HepG2 (cell line): ENCODE data around the gene TSSK3. TPM values are rescaled to one million over a fixed set of nuclear protein-coding genes. Genes with fewer than 3 reads are reported as not detected.
A peak's percentile ranks its signal among the peaks of the same experiment; 100 is the strongest.

ENCODE experiments used
- ATAC-seq: fragments of 200-7000 bp; cut with Tn5 transposase; 3 replicates; pipeline ENCODE4 v1.9.1; 2020; ENCODE audit warnings: mild to moderate bottlenecking, moderate library complexity
- BruUV-seq: library from RNA; stranded (reverse); fragments of 400-500 nt; replicated peaks from 2 replicates; lab custom pipeline; 2021; lab: Mats Ljungman, UMichigan
- CTCF ChIA-PET: fragments of 300-600 bp; formaldehyde crosslinking; extraction: SDS; loops from one replicate; lab custom pipeline; 2021; ENCODE audit warnings: low total read pairs, inconsistent platforms, low intra/inter-chr PET ratio; lab: Yijun Ruan, JAX
- POLR2A ChIA-PET: fragments of 350-600 bp; sonication (Branson Sonifier 250); formaldehyde crosslinking; loops from one replicate; lab custom pipeline; 2020; ENCODE audit warnings: antibody characterized with exemption, inconsistent platforms; lab: Yijun Ruan, JAX
- DNase-seq: peaks from one replicate; pipeline ENCODE4 v3.0.0-alpha.2; 2015; ENCODE audit warnings: low spot score
- FAIRE-seq: peaks from 3 replicates; lab custom pipeline; 2011; peaks lifted over from hg19 to GRCh38; lab: Jason Lieb, UNC
- H2AFZ ChIP-seq: one replicate; pipeline ENCODE4 v1.6.1; 2011; ENCODE audit warnings: low read length, inconsistent platforms
- H3K27ac ChIP-seq: fragments of 300-600 bp; 3 replicates; pipeline ENCODE4 v1.8.0; 2011; ENCODE audit warnings: mixed run types, mild to moderate bottlenecking, mixed read lengths, low read length, inconsistent platforms; ENCODE audit not compliant: insufficient read depth; ENCODE audit errors: extremely low read length
- H3K27me3 ChIP-seq, 2 experiments: fragments of 200-600 bp in 1 of 2; 2 replicates in 1 of 2; 3 replicates in 1 of 2; pipeline versions ENCODE4 v1.6.0 to v1.8.0; 2011; ENCODE audit warnings: low read length in 2 of 2, mild to moderate bottlenecking in 2 of 2, moderate library complexity in 2 of 2, inconsistent platforms in 1 of 2; ENCODE audit not compliant: insufficient read depth in 2 of 2, control insufficient read depth in 1 of 2
- H3K36me3 ChIP-seq, 2 experiments: fragments of 200-600 bp in 1 of 2; replicated peaks in 1 of 2; 2 replicates in 1 of 2; 3 replicates in 1 of 2; pipeline versions ENCODE4 v1.5.1 to v1.8.0; 2011; ENCODE audit warnings: low read length in 2 of 2, inconsistent platforms in 1 of 2; ENCODE audit not compliant: insufficient read depth in 2 of 2, control insufficient read depth in 1 of 2
- H3K4me1 ChIP-seq: 2 replicates; pipeline ENCODE4 v1.5.1; 2012; ENCODE audit warnings: low read length, inconsistent platforms; ENCODE audit not compliant: insufficient read depth
- H3K4me2 ChIP-seq: 2 replicates; pipeline ENCODE4 v1.6.0; 2011; ENCODE audit warnings: low read depth, low read length, inconsistent platforms
- H3K4me3 ChIP-seq, 3 experiments: fragments of 200-600 bp in 1 of 3; sonication (generic), shearing (Covaris generic) in 1 of 3; replicated peaks in 1 of 3; 2 replicates each; pipeline ENCODE4 v1.5.1; 2011 to 2016; ENCODE audit warnings: low read length in 3 of 3, inconsistent platforms in 2 of 3, low read depth in 2 of 3, mild to moderate bottlenecking in 2 of 3, control low read depth in 1 of 3, mixed read lengths in 1 of 3; ENCODE audit not compliant: insufficient read depth in 1 of 3
- H3K79me2 ChIP-seq: one replicate; pipeline ENCODE4 v1.6.1; 2011; ENCODE audit warnings: low read length, inconsistent platforms; ENCODE audit not compliant: insufficient read depth
- H3K9ac ChIP-seq: 2 replicates; pipeline ENCODE4 v1.6.0; 2011; ENCODE audit warnings: mild to moderate bottlenecking, low read depth, low read length, inconsistent platforms; ENCODE audit not compliant: insufficient read depth
- H3K9me3 ChIP-seq: 2 replicates; pipeline ENCODE4 v1.5.1; 2012; ENCODE audit warnings: mild to moderate bottlenecking, low read length
- H4K20me1 ChIP-seq: 2 replicates; pipeline ENCODE4 v1.6.0; 2011; ENCODE audit warnings: inconsistent platforms, mild to moderate bottlenecking, low read length, moderate library complexity; ENCODE audit not compliant: insufficient read depth
- ARNTL ChIP-seq: sonication (generic); formaldehyde crosslinking; IDR thresholded peaks from 2 replicates; pipeline ENCODE4 v1.4.0; 2020; ENCODE audit warnings: mild to moderate bottlenecking, missing genetic modification reagents
- KIAA2018 ChIP-seq: sonication (generic); formaldehyde crosslinking; IDR thresholded peaks from 2 replicates; pipeline ENCODE4 v1.5.0; 2020; ENCODE audit warnings: mild to moderate bottlenecking, missing genetic modification reagents, borderline replicate concordance
- MYC ChIP-seq: sonication (generic); formaldehyde crosslinking; IDR thresholded peaks from 2 replicates; pipeline ENCODE4 v1.9.0; 2021; ENCODE audit warnings: missing genetic modification reagents, borderline replicate concordance
- WGBS: methylation state at CpG from one replicate; pipeline ENCODE4 v1.1.6; 2017; ENCODE audit warnings: low lambda C conversion rate; 5-methylcytosine and 5-hydroxymethylcytosine counted together
- in situ Hi-C: cut with HindIII; loops from 2 replicates; pipeline ENCODE4 v1.10.0; 2017; ENCODE audit warnings: low pct_unique_long_range_greater_than_20kb; ENCODE audit not compliant: extremely low pct_ligation_motif_present
- intact Hi-C: fragments of 100-400 bp; cut with micrococcal nuclease; formaldehyde crosslinking; loops from one replicate; pipeline ENCODE4 v1.10.0; 2022; ENCODE audit not compliant: unreplicated experiment
- polyA plus RNA-seq, 8 experiments: library from polyadenylated mRNA; depleted of rRNA in 3 of 8; stranded (reverse) in 7 of 8; unstranded in 1 of 8; fragments of >200 nt; fragmentation: Illumina TruSeq in 4 of 8; extraction: Trizol in 4 of 8; gene quantifications; 2 replicates each; pipeline versions ENCODE4 v1.2.1 to v1.2.3, GENCODE V29; 2011 to 2016; ENCODE audit warnings: low read depth in 4 of 8, missing spikeins in 1 of 8, mixed read lengths in 1 of 8; ENCODE audit not compliant: insufficient read depth in 1 of 8
- total RNA-seq, 5 experiments: library from RNA; depleted of rRNA; stranded (reverse); fragments of >200 nt; fragmentation: Illumina TruSeq; extraction: Trizol; gene quantifications; 2 replicates each; pipeline ENCODE4 v1.2.3, GENCODE V29; 2016; ENCODE audit warnings: low read depth in 1 of 5
- TF ChIP-seq, protein P1 (sequence below): IDR thresholded peaks from 2 replicates; pipeline ENCODE4 v1.4.0; 2020; ENCODE audit warnings: mild to moderate bottlenecking, missing genetic modification reagents
- TF ChIP-seq, protein P2 (sequence below): IDR thresholded peaks from 2 replicates; pipeline ENCODE4 v1.6.1; 2016; ENCODE audit warnings: mild to moderate bottlenecking, missing biosample characterization, missing genetic modification reagents

Gene TSSK3
- total and polyA plus RNA-seq, 2 of the 13 experiments (the other 11 are each of a cell fraction or from before 2014, with no cell fraction given), result 1.0 to 1.1 TPM

DNA sequence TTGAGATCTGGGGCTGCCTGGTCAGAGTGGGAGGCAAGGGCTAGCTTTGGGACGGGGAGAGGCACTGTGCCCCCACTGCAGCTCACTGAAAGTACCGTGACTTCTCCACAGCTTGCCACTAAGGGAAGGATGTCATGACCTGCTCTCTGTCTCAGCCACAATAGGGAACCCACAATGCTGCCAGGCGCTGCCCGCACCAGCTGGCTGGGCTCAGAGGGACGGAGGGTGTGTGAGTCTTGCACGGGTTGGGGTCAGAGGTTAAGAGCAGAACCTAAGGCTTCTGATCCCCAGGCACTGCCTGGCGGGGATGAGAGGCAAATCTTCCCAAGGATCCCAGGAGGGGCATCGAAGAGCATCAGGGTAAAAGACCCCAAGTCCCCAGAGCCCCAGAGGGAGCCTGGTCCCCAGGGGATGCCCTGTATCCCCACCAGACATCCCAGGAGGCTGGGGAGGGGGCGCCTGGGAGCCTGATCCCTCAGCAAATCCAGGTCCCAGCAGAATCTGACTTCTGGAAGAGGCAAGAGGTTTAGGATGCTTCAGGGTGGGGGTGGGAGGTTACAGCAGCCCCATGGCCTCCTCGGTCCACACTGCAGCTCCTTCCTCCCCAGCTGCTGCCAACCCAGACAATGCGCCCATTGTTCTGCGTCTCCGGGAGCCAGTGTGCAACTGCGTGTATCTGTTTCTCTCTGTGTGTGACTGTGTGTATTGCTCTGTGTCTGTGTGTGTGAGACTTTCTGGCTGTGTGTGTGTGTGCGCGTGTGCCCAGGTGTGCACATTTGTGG lies 24.3 kb upstream of the TSSK3 start:
- Histone ChIP-seq H3K4me1 (peaks cover 73% of the 10 kb centered on the region), H3K4me2 (peak overlapping the region; percentile 93), H3K9me3 (no peaks in the 10 kb centered on the region), H3K36me3 (peaks cover 2 to 16% of the 10 kb centered on the region in 2 experiments; a peak in 3 of 5 replicates), H2AFZ (no peak overlapping the region), H3K79me2 (peaks cover 14% of the 10 kb centered on the region), H3K9ac (peak overlapping the region; percentile 29; the same call in 1 of the 2 replicates), H3K27ac (no peak overlapping the region), H3K4me3 (peak overlapping the region; percentile 25 to 62 (median 37); a peak in 5 of 6 replicates), H3K27me3 (peaks cover 0 to 4% of the 10 kb centered on the region in 2 experiments; a peak in 2 of 5 replicates), H4K20me1 (peaks cover 14% of the 10 kb centered on the region)
- BruUV-seq, result no TSS peak
- POLR2A ChIA-PET, result interaction anchor here (1.0 to 5.8 kb wide), 11 partner anchors 11 to 139 kb away, joined by 3 to 222 read pairs (median 6); partner anchors contain the start of genes BSDC1, FAM167B and LCK
- DNase-seq (peak; percentile 76), ATAC-seq (peak; percentile 62), FAIRE-seq (peak; percentile 87)
- WGBS, result 22% methylated on average over 5 of the region's 16 CpGs
- in situ Hi-C loops (no loop called here), intact Hi-C loops (loop anchor here (2.0 to 10.0 kb wide), 2 partner anchors 13 to 57 kb away; partner anchors contain the start of gene BSDC1)
- CTCF ChIA-PET, result no interaction called here
- TF ChIP-seq, protein P1, sequence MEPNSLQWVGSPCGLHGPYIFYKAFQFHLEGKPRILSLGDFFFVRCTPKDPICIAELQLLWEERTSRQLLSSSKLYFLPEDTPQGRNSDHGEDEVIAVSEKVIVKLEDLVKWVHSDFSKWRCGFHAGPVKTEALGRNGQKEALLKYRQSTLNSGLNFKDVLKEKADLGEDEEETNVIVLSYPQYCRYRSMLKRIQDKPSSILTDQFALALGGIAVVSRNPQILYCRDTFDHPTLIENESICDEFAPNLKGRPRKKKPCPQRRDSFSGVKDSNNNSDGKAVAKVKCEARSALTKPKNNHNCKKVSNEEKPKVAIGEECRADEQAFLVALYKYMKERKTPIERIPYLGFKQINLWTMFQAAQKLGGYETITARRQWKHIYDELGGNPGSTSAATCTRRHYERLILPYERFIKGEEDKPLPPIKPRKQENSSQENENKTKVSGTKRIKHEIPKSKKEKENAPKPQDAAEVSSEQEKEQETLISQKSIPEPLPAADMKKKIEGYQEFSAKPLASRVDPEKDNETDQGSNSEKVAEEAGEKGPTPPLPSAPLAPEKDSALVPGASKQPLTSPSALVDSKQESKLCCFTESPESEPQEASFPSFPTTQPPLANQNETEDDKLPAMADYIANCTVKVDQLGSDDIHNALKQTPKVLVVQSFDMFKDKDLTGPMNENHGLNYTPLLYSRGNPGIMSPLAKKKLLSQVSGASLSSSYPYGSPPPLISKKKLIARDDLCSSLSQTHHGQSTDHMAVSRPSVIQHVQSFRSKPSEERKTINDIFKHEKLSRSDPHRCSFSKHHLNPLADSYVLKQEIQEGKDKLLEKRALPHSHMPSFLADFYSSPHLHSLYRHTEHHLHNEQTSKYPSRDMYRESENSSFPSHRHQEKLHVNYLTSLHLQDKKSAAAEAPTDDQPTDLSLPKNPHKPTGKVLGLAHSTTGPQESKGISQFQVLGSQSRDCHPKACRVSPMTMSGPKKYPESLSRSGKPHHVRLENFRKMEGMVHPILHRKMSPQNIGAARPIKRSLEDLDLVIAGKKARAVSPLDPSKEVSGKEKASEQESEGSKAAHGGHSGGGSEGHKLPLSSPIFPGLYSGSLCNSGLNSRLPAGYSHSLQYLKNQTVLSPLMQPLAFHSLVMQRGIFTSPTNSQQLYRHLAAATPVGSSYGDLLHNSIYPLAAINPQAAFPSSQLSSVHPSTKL (CRISPR knock-in tag), result peak; percentile 36; the same call in 1 of the 2 replicates
- TF ChIP-seq MYC (CRISPR knock-in tag) (no peak), ARNTL (CRISPR knock-in tag) (no peak), KIAA2018 (CRISPR knock-in tag) (no peak)
- TF ChIP-seq, protein P2, sequence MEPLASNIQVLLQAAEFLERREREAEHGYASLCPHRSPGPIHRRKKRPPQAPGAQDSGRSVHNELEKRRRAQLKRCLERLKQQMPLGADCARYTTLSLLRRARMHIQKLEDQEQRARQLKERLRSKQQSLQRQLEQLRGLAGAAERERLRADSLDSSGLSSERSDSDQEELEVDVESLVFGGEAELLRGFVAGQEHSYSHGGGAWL (CRISPR knock-in tag), result no peak
